K562 (cell line): Measurements from ENCODE around the gene AKR1A1. TPM values are rescaled to one million over a fixed set of nuclear protein-coding genes. Genes with fewer than 3 reads are reported as not detected.

Source experiments
- ATAC-seq: fragments of 200-7000 bp; cut with Tn5 transposase; 3 replicates; pipeline ENCODE4 v1.9.1; 2020; ENCODE audit warnings: moderate library complexity
- BruUV-seq: library from RNA; stranded (reverse); fragments of 400-500 nt; replicated peaks from 2 replicates; lab custom pipeline; 2021; lab: Mats Ljungman, UMichigan
- CTCF ChIA-PET: fragments of 300-600 bp; formaldehyde crosslinking; extraction: SDS; loops from one replicate; lab custom pipeline; 2021; ENCODE audit warnings: low intra/inter-chr PET ratio; lab: Yijun Ruan, JAX
- POLR2A ChIA-PET: fragments of 300-600, 350-650 bp; sonication (Branson Sonifier 250); formaldehyde crosslinking; extraction: SDS; loops from one replicate; lab custom pipeline; 2021; ENCODE audit warnings: antibody characterized with exemption, inconsistent platforms; lab: Yijun Ruan, JAX
- DNase-seq, 4 experiments: peaks; one replicate each; pipeline versions ENCODE4 v3.0.0 to v3.0.0-alpha.2; 2011 to 2018; ENCODE audit warnings: low spot score in 3 of 4, mixed read lengths in 3 of 4; ENCODE audit errors: extremely low read depth in 1 of 4
- FAIRE-seq: peaks from 2 replicates; lab custom pipeline; 2011; peaks lifted over from hg19 to GRCh38; lab: Jason Lieb, UNC
- H2AFZ ChIP-seq: 2 replicates; pipeline ENCODE4 v1.6.0; 2011; ENCODE audit warnings: low read depth, low read length, control low read depth, inconsistent platforms
- H3K27ac ChIP-seq: fragments of 200-600 bp; 3 replicates; pipeline ENCODE4 v1.8.0; 2011; ENCODE audit warnings: low read depth, mild to moderate bottlenecking, control low read depth, inconsistent platforms, low read length, moderate library complexity, mixed read lengths; ENCODE audit errors: extremely low read depth
- H3K27me3 ChIP-seq, 2 experiments: fragments of 300-600 bp in 1 of 2; 2 replicates in 1 of 2; 3 replicates in 1 of 2; pipeline versions ENCODE4 v1.6.0 to v1.8.0; 2011; ENCODE audit warnings: inconsistent platforms in 2 of 2, low read length in 2 of 2, mild to moderate bottlenecking in 1 of 2, mixed read lengths in 1 of 2, moderate library complexity in 1 of 2; ENCODE audit not compliant: control insufficient read depth in 2 of 2, insufficient read depth in 2 of 2
- H3K36me3 ChIP-seq: fragments of 300-600 bp; 3 replicates; pipeline ENCODE4 v1.8.0; 2011; ENCODE audit warnings: mild to moderate bottlenecking, low read length, inconsistent platforms; ENCODE audit not compliant: control insufficient read depth, insufficient read depth
- H3K4me1 ChIP-seq, 2 experiments: fragments of 200-600 bp in 1 of 2; replicated peaks in 1 of 2; 2 replicates in 1 of 2; 3 replicates in 1 of 2; pipeline versions ENCODE4 v1.5.1 to v1.8.0; 2011; ENCODE audit warnings: inconsistent platforms in 2 of 2, low read length in 2 of 2, mild to moderate bottlenecking in 1 of 2, mixed read lengths in 1 of 2, moderate library complexity in 1 of 2; ENCODE audit not compliant: control insufficient read depth in 2 of 2, insufficient read depth in 2 of 2
- H3K4me2 ChIP-seq: 2 replicates; pipeline ENCODE4 v1.6.1; 2011; ENCODE audit warnings: low read length, control low read depth, inconsistent platforms, mixed read lengths; ENCODE audit not compliant: insufficient read depth
- H3K4me3 ChIP-seq: fragments of 200-600 bp; sonication (generic), shearing (Covaris generic); 2 replicates; pipeline ENCODE4 v1.5.1; 2016; ENCODE audit warnings: control low read depth, inconsistent platforms
- H3K79me2 ChIP-seq: fragments of 200-600 bp; 3 replicates; pipeline ENCODE4 v1.8.0; 2011; ENCODE audit warnings: low read length, inconsistent platforms; ENCODE audit not compliant: control insufficient read depth, insufficient read depth
- H3K9ac ChIP-seq, 2 experiments: 2 replicates each; pipeline versions ENCODE4 v1.6.0 to v1.6.1; 2011; ENCODE audit warnings: low read depth in 2 of 2, low read length in 2 of 2, control low read depth in 1 of 2, inconsistent platforms in 1 of 2, mild to moderate bottlenecking in 1 of 2, mixed read lengths in 1 of 2; ENCODE audit not compliant: insufficient read depth in 1 of 2
- H3K9me1 ChIP-seq: one replicate; pipeline ENCODE4 v1.6.0; 2011; ENCODE audit warnings: inconsistent platforms, mild to moderate bottlenecking, low read length, moderate library complexity; ENCODE audit not compliant: control insufficient read depth, insufficient read depth
- H3K9me3 ChIP-seq: replicated peaks from 2 replicates; pipeline ENCODE4 v1.5.1; 2011; ENCODE audit warnings: low read depth, low read length, inconsistent platforms; ENCODE audit not compliant: control insufficient read depth, insufficient read depth
- H4K20me1 ChIP-seq: replicated peaks from 2 replicates; pipeline ENCODE4 v1.6.1; 2011; ENCODE audit warnings: low read length, inconsistent platforms, mixed read lengths; ENCODE audit not compliant: control insufficient read depth, insufficient read depth
- HOXB6 ChIP-seq: fragments of 250-450 bp; sonication (Bioruptor Pico); IDR thresholded peaks from 2 replicates; pipeline ENCODE4 v1.5.1; 2022; ENCODE audit warnings: mild to moderate bottlenecking, borderline replicate concordance
- KDM1A ChIP-seq, 2 experiments: fragments of 450-650 bp; IDR thresholded peaks; 2 replicates each; pipeline ENCODE4 v1.6.1; 2016; ENCODE audit warnings: mild to moderate bottlenecking in 2 of 2
- NRF1 ChIP-seq, 2 experiments: fragments of 450-650 bp; IDR thresholded peaks in 1 of 2; conservative IDR thresholded peaks in 1 of 2; 2 replicates each; pipeline ENCODE4 v1.6.1; 2014; ENCODE audit warnings: mild to moderate bottlenecking in 2 of 2
- POLR2A ChIP-seq: fragments of 450-650 bp; conservative IDR thresholded peaks from 2 replicates; pipeline ENCODE4 v1.6.1; 2016
- POLR2G ChIP-seq: fragments of 200-400 bp; formaldehyde crosslinking; IDR thresholded peaks from 2 replicates; pipeline ENCODE4 v1.6.1; 2017; ENCODE audit warnings: low read depth, mild to moderate bottlenecking, antibody characterized with exemption, low read length, moderate library complexity
- RHOXF2B ChIP-seq: fragments of 250-450 bp; sonication (Bioruptor Pico); conservative IDR thresholded peaks from 2 replicates; pipeline ENCODE4 v1.5.1; 2021
- STAT5B ChIP-seq: fragments of 250-450 bp; sonication (Bioruptor Pico); IDR thresholded peaks from 2 replicates; pipeline ENCODE4 v1.8.0; 2021; ENCODE audit warnings: mild to moderate bottlenecking, inconsistent platforms
- WGBS: fragments of 100-300 bp; shearing (Covaris generic); methylation state at CpG from one replicate; pipeline ENCODE4 v1.1.6; 2016; ENCODE audit warnings: low coverage, mixed read lengths; ENCODE audit not compliant: insufficient coverage; ENCODE audit errors: missing lambda C conversion rate; 5-methylcytosine and 5-hydroxymethylcytosine counted together
- in situ Hi-C: fragments of 300-500 bp; cut with MboI; formaldehyde crosslinking; loops from 4 replicates; pipeline ENCODE4 v1.15.0; 2018; ENCODE audit warnings: inconsistent platforms, mixed read lengths
- intact Hi-C: fragments of 100-400 bp; cut with micrococcal nuclease; formaldehyde crosslinking; loops from 2 replicates; pipeline ENCODE4 v1.14.2; 2022
- polyA plus RNA-seq, 8 experiments: library from polyadenylated mRNA; depleted of rRNA in 4 of 8; stranded (reverse) in 5 of 8; unstranded in 3 of 8; fragments of >200 nt; fragmentation: Nextera tagmentation in 2 of 8; fragmentation: Illumina TruSeq in 1 of 8; extraction: Ambion mirVana in 2 of 8; extraction: Trizol in 1 of 8; gene quantifications; 2 replicates each; pipeline versions ENCODE4 v1.2.1 to v1.2.3, GENCODE V29; 2011 to 2014; ENCODE audit warnings: inconsistent platforms in 1 of 8, missing spikeins in 1 of 8
- total RNA-seq, 7 experiments: library from RNA; depleted of rRNA in 6 of 7; stranded (reverse); fragments of >200 nt in 6 of 7; fragmentation: Illumina TruSeq in 2 of 7; extraction: Trizol in 2 of 7; gene quantifications; 2 replicates each; pipeline versions ENCODE4 v1.2.1 to v1.2.3, GENCODE V29; 2011 to 2021; ENCODE audit warnings: low replicate concordance in 1 of 7

Gene AKR1A1
- total and polyA plus RNA-seq, 9 of the 15 experiments (the other 6 are each of a cell fraction or from before 2014, with no cell fraction given) = 68.6 to 211 (median 132) TPM

- no peaks in the 10 kb centered on the region for H3K9me3 ChIP-seq
- no peak overlapping the region for H3K4me2 ChIP-seq
- intact Hi-C loops (no loop called here), in situ Hi-C loops (no loop called here)
- H4K20me1 ChIP-seq = no peaks in the 10 kb centered on the region
- ChIA-PET POLR2A (interaction anchor here (0.7 to 3.9 kb wide), 7 partner anchors 10 to 688 kb away, joined by 3 to 38 read pairs (median 4); partner anchors contain the start of genes MUTYH, PRDX1 and TOE1), CTCF (no interaction called here)
- H2AFZ ChIP-seq = no peak overlapping the region
- no peak for ATAC-seq
- H3K36me3 ChIP-seq = peaks cover 74% of the 10 kb centered on the region
- WGBS = 80% methylated on average over 6 of the region's 6 CpGs
- no peak for DNase-seq
- H3K27me3 ChIP-seq = no peaks in the 10 kb centered on the region
- H3K27ac ChIP-seq = peak overlapping the region; percentile 41; the same call in 2 of the 3 replicates
- H3K4me1 ChIP-seq = peaks cover 0 to 2% of the 10 kb centered on the region in 2 experiments; a peak in 2 of 5 replicates
- no peak for FAIRE-seq
- H3K9me1 ChIP-seq = no peaks in the 10 kb centered on the region
- H3K79me2 ChIP-seq = peaks cover 10% of the 10 kb centered on the region
- H3K9ac ChIP-seq = no peak overlapping the region
- no TSS peak for BruUV-seq
- no peak overlapping the region for H3K4me3 ChIP-seq
- TF ChIP-seq KDM1A (IDR thresholded peaks at IDR 0.05) = no peak
- no peak for TF ChIP-seq NRF1 (conservative IDR thresholded peaks at IDR 0.05 in 1 of 2, IDR thresholded peaks at IDR 0.05 in 1 of 2)
- 0 out of 2 replicates have a peak, but pooled peaks have one; percentile 6 for TF ChIP-seq POLR2A
- TF ChIP-seq POLR2G = peak; percentile 64
- no peak for TF ChIP-seq STAT5B (CRISPR knock-in tag)
- TF ChIP-seq RHOXF2B = no peak
- TF ChIP-seq HOXB6 (CRISPR knock-in tag) = no peak
Observed at GRCh38 chr1:45507195-45507594, 43.4 kb upstream of the AKR1A1 start.

DNA sequence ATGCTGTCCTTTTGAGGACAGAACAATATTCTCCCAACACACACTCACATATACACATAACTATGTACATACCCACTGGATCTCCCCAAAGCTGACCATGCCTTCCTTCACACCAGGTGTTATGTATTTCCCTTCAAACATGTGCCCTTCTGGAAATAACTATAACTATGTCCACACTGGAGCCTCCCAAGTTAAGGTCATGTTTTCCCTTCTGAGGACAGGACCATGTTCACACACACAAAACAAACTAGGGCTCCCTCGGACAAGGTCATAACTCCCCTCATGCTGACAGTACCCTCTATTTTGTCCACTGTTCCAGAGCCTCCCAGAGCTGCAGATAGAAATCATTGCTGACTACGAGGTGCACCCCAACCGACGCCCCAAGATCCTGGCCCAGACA, 42.7 kb upstream of the AKR1A1 start:
- H3K9ac ChIP-seq = no peak overlapping the region
- peak overlapping the region; percentile 41; the same call in 2 of the 3 replicates for H3K27ac ChIP-seq
- intact Hi-C loops = no loop called here
- no TSS peak for BruUV-seq
- H3K36me3 ChIP-seq = peaks cover 76% of the 10 kb centered on the region
- no peaks in the 10 kb centered on the region; a peak in 1 of 5 replicates for H3K4me1 ChIP-seq
- H3K79me2 ChIP-seq = peaks cover 9% of the 10 kb centered on the region; the same call in 1 of the 3 replicates
- H3K4me3 ChIP-seq = no peak overlapping the region
- WGBS = 68% methylated on average over 4 of the region's 4 CpGs
- H4K20me1 ChIP-seq = no peaks in the 10 kb centered on the region
- H3K9me1 ChIP-seq = no peaks in the 10 kb centered on the region
- no peak overlapping the region for H3K4me2 ChIP-seq
- no peak overlapping the region for H2AFZ ChIP-seq
- FAIRE-seq = no peak
- CTCF ChIA-PET = no interaction called here
- in situ Hi-C loops = no loop called here
- DNase-seq = no peak
- ATAC-seq = peak; percentile 3
- POLR2A ChIA-PET = interaction anchor here (0.5 to 5.6 kb wide), 11 partner anchors 7 to 792 kb away, joined by 3 to 67 read pairs (median 4); partner anchors contain the start of genes CCDC163, MMACHC, MUTYH and PRDX1
- no peaks in the 10 kb centered on the region for H3K9me3 ChIP-seq
- H3K27me3 ChIP-seq = no peaks in the 10 kb centered on the region
